Right atrium auricular region (tissue), 2 donors: ENCODE measurements around the gene RHNO1. TPM values are rescaled to one million over a fixed set of nuclear protein-coding genes. Genes with fewer than 3 reads are reported as not detected.

Experiments
- DNase-seq: peaks from one replicate; pipeline ENCODE4 v3.0.0-alpha.2; 2019; ENCODE audit warnings: low spot score
- H3K27ac ChIP-seq, 2 donors: fragments of 200-600 bp; sonication (generic); 1 replicate in 1 of 2; 2 replicates in 1 of 2; pipeline ENCODE4 v1.5.1; 2016 to 2019
- H3K27me3 ChIP-seq, 2 donors: fragments of 200-600 bp; sonication (generic); one replicate each; pipeline versions ENCODE4 v1.5.1 to v1.6.0; 2017 to 2019
- H3K36me3 ChIP-seq: fragments of 200-600 bp; sonication (generic); one replicate; pipeline ENCODE4 v1.5.1; 2016
- H3K4me1 ChIP-seq, 2 donors: fragments of 200-600 bp; sonication (generic); one replicate each; pipeline versions ENCODE4 v1.5.1 to v1.6.0; 2017 to 2019
- H3K4me3 ChIP-seq, 2 donors: fragments of 200-600 bp; sonication (generic); 1 replicate in 1 of 2; 2 replicates in 1 of 2; pipeline ENCODE4 v1.5.1; 2017 to 2019; ENCODE audit warnings: mild to moderate bottlenecking in 1 of 2, moderate library complexity in 1 of 2
- H3K9me3 ChIP-seq, 2 donors: fragments of 200-600 bp; sonication (generic); one replicate each; pipeline ENCODE4 v1.5.1; 2019
- total RNA-seq, 2 donors: library from RNA; depleted of rRNA; stranded (reverse); fragments of >200 nt; gene quantifications; one replicate each; pipeline ENCODE4 v1.1.0, GENCODE V29; 2016
- TF ChIP-seq, protein P1 (sequence below), 2 donors: fragments of 200-600 bp; sonication (generic); IDR thresholded peaks; one replicate each; pipeline ENCODE4 v1.5.1; 2019; ENCODE audit warnings: antibody characterized with exemption in 2 of 2

RHNO1 gene
- total RNA-seq, 2 donors from 2014 or later = 6.2 to 11.5 TPM

GRCh38 chr12:2834581-2835491 lies 42.2 kb upstream of the RHNO1 start, which contains the start of gene NRIP2:
Gene NRIP2, minus strand, starts transcription at chr12:2835035. Its CDS starts 52 bp downstream, at chr12:2834983.
- TF ChIP-seq, protein P1, sequence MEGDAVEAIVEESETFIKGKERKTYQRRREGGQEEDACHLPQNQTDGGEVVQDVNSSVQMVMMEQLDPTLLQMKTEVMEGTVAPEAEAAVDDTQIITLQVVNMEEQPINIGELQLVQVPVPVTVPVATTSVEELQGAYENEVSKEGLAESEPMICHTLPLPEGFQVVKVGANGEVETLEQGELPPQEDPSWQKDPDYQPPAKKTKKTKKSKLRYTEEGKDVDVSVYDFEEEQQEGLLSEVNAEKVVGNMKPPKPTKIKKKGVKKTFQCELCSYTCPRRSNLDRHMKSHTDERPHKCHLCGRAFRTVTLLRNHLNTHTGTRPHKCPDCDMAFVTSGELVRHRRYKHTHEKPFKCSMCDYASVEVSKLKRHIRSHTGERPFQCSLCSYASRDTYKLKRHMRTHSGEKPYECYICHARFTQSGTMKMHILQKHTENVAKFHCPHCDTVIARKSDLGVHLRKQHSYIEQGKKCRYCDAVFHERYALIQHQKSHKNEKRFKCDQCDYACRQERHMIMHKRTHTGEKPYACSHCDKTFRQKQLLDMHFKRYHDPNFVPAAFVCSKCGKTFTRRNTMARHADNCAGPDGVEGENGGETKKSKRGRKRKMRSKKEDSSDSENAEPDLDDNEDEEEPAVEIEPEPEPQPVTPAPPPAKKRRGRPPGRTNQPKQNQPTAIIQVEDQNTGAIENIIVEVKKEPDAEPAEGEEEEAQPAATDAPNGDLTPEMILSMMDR (IDR thresholded peaks at IDR 0.05) = no peak
- peak within 1 kb of the TSS in 1 of 2 donors; percentile 5 for H3K27ac ChIP-seq
- H3K9me3 ChIP-seq = no peaks in the 10 kb centered on the region
- H3K4me3 ChIP-seq = peak within 1 kb of the TSS in 1 of 2 donors; percentile 37
- no peak for DNase-seq
- peaks cover 5% of the 10 kb centered on the region for H3K36me3 ChIP-seq
- H3K4me1 ChIP-seq = peaks cover 0 to 23% of the 10 kb centered on the region in 2 donors
- H3K27me3 ChIP-seq = no peaks in the 10 kb centered on the region

DNA sequence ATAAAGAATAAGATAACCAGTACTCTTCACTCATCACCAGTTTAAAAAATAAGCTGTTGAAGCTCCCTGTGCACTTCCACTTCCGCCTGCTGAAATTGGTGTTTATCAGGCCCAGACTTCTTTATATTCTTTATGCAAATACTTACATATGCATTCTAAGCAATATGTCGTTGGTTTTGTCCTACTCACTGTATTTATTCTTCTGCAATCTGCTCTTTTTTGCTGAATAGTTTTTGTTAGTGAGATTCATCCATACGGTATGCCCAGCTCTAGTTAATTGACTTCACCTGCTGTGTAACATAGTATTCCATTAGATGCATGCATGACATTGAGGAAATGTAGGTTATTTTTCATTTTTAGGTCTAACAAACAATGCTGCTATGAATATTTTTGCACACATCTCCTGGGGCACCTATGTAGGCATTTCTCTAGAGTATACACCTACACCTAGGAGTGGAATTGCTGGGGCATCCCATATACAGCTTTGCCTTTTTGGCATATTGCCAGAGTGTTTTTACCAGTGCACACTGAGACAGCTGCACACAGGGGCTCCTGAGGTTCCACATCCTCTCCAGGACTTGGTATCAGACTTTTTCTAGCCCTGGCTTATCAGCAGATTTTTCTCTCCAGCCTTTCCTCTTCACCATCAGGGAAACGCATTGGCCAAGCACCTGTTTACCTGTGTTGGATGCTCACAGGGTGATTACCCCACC lies 41.2 kb upstream of the RHNO1 start:
- Histone ChIP-seq H3K9me3 (no peaks in the 10 kb centered on the region), H3K4me3 (no peak overlapping the region), H3K27me3 (no peaks in the 10 kb centered on the region), H3K4me1 (peaks cover 0 to 23% of the 10 kb centered on the region in 2 donors), H3K36me3 (no peaks in the 10 kb centered on the region), H3K27ac (no peak overlapping the region)
- TF ChIP-seq, protein P1 (IDR thresholded peaks at IDR 0.05) = no peak
- DNase-seq = no peak

DNA sequence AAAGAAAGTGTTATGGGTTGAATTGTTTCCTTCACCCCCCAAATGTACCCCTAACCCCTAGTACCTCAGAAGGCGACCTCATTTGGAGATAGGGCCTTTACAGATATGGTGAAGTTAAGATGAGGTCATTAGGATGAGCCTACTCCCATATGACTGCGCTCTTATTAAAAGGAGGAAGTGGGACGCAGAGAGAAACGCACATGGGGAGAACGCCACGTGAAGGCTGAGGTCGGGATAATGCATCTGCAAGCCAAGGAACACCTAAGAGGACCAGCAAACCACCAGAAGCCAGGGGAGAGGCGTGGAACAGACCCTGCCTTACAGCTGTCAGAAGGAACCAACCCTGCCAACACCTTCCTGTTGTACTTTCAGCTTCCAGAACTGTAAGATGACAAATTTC lies 40.4 kb upstream of the RHNO1 start:
- Histone ChIP-seq H3K9me3 (no peaks in the 10 kb centered on the region), H3K27ac (no peak overlapping the region), H3K4me1 (peaks cover 0 to 23% of the 10 kb centered on the region in 2 donors), H3K36me3 (no peaks in the 10 kb centered on the region), H3K4me3 (no peak overlapping the region), H3K27me3 (no peaks in the 10 kb centered on the region)
- TF ChIP-seq, protein P1 (IDR thresholded peaks at IDR 0.05) = no peak
- no peak for DNase-seq

GRCh38 chr12:2841056-2841650 lies 35.9 kb upstream of the RHNO1 start:
- Histone ChIP-seq H3K27me3 (no peaks in the 10 kb centered on the region), H3K4me3 (no peak overlapping the region), H3K27ac (no peak overlapping the region), H3K4me1 (peaks cover 0 to 11% of the 10 kb centered on the region in 2 donors), H3K36me3 (no peaks in the 10 kb centered on the region), H3K9me3 (no peaks in the 10 kb centered on the region)
- TF ChIP-seq, protein P1 (IDR thresholded peaks at IDR 0.05) = no peak
- DNase-seq = no peak

- no peak for DNase-seq
- no peaks in the 10 kb centered on the region for H3K27me3 ChIP-seq
- no peak overlapping the region for H3K4me3 ChIP-seq
- peaks cover 0 to 11% of the 10 kb centered on the region in 2 donors for H3K4me1 ChIP-seq
- H3K9me3 ChIP-seq = no peaks in the 10 kb centered on the region
- TF ChIP-seq, protein P1 (IDR thresholded peaks at IDR 0.05) = no peak
- peak overlapping the region in 1 of 2 donors; percentile 10 for H3K27ac ChIP-seq
- H3K36me3 ChIP-seq = peaks cover 5% of the 10 kb centered on the region
Measured at GRCh38 chr12:2842948-2843347, 34.1 kb upstream of the RHNO1 start.
